Measurements from ENCODE around the gene NRGN. TPM values are rescaled to one million over a fixed set of nuclear protein-coding genes. Genes with fewer than 3 reads are reported as not detected.

Gene NRGN
- total RNA-seq, 4 donors from 2014 or later, result 0.66 to 2.4 (median 1.8) TPM

DNA sequence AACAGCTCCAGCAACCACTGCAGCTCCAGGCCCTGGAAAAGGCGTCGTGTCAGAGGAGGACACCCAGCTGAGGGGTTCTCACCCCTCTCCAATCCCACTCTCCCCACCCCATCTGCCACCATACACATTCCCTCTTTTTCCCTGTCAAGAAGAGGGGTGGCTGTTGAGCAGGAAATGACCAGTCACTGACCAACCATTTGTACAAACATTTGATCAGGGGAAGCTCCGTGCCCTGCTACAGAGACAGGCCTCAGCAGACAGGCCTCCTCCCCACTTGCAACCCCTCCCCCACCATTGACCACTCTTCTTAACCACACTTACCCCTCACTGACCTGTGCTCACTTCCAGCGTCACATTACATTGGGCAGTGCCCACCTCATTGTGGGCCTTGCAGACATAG is 14.6 kb downstream of the NRGN start:
- Histone ChIP-seq H3K27me3 (peaks cover 88% of the 10 kb centered on the region), H3K4me3 (no peak overlapping the region), H3K36me3 (peaks cover 0 to 3% of the 10 kb centered on the region in 2 donors), H3K9me3 (no peaks in the 10 kb centered on the region), H3K4me1 (peaks cover 0 to 38% (median 12%) of the 10 kb centered on the region in 3 donors), H3K27ac (no peak overlapping the region)
- ATAC-seq, result no peak
- TF ChIP-seq EP300 (IDR thresholded peaks at IDR 0.05), result no peak
- no peak for TF ChIP-seq POLR2AphosphoS5 (IDR thresholded peaks at IDR 0.05)
- TF ChIP-seq, protein P1, sequence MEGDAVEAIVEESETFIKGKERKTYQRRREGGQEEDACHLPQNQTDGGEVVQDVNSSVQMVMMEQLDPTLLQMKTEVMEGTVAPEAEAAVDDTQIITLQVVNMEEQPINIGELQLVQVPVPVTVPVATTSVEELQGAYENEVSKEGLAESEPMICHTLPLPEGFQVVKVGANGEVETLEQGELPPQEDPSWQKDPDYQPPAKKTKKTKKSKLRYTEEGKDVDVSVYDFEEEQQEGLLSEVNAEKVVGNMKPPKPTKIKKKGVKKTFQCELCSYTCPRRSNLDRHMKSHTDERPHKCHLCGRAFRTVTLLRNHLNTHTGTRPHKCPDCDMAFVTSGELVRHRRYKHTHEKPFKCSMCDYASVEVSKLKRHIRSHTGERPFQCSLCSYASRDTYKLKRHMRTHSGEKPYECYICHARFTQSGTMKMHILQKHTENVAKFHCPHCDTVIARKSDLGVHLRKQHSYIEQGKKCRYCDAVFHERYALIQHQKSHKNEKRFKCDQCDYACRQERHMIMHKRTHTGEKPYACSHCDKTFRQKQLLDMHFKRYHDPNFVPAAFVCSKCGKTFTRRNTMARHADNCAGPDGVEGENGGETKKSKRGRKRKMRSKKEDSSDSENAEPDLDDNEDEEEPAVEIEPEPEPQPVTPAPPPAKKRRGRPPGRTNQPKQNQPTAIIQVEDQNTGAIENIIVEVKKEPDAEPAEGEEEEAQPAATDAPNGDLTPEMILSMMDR (IDR thresholded peaks at IDR 0.05), result no peak
- no peak for TF ChIP-seq POLR2A (IDR thresholded peaks at IDR 0.05)
- WGBS, 2 donors (ENCODE audit: low coverage in 1 of 2), result 30% methylated on average over 2 of the region's 4 CpGs; no CpG with 5 or more reads in 1 of the 2 donors

DNA sequence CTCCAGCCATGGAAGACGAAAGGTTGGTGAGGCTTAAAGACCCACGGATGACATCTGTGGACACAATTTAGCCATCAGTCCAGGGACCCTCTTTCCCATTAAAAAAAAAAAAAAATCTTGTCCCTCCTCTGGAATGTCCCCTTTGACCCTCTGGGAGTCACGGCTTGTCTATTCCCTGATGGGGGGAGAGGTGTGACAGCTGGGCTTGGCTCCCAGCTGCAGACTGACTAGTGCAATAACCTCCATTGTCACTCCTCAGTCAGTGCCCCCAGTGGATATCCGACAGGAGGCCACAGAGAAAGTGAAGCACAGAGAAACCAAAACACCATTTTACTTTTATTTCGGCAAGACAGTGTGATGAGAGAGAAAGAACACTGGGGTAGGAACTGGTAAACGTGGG is 15.0 kb downstream of the NRGN start:
- 65 to 75% methylated on average over 2 to 4 of the region's 6 CpGs for WGBS, 2 donors (ENCODE audit: low coverage in 1 of 2)
- Histone ChIP-seq H3K4me1 (peaks cover 0 to 42% (median 12%) of the 10 kb centered on the region in 3 donors), H3K4me3 (no peak overlapping the region), H3K9me3 (no peaks in the 10 kb centered on the region), H3K27me3 (peaks cover 88% of the 10 kb centered on the region), H3K27ac (no peak overlapping the region), H3K36me3 (peaks cover 0 to 3% of the 10 kb centered on the region in 2 donors)
- TF ChIP-seq EP300 (IDR thresholded peaks at IDR 0.05) (no peak), POLR2AphosphoS5 (IDR thresholded peaks at IDR 0.05) (no peak), POLR2A (IDR thresholded peaks at IDR 0.05) (no peak)
- TF ChIP-seq, protein P1 (IDR thresholded peaks at IDR 0.05), result no peak
- ATAC-seq, result no peak

DNA sequence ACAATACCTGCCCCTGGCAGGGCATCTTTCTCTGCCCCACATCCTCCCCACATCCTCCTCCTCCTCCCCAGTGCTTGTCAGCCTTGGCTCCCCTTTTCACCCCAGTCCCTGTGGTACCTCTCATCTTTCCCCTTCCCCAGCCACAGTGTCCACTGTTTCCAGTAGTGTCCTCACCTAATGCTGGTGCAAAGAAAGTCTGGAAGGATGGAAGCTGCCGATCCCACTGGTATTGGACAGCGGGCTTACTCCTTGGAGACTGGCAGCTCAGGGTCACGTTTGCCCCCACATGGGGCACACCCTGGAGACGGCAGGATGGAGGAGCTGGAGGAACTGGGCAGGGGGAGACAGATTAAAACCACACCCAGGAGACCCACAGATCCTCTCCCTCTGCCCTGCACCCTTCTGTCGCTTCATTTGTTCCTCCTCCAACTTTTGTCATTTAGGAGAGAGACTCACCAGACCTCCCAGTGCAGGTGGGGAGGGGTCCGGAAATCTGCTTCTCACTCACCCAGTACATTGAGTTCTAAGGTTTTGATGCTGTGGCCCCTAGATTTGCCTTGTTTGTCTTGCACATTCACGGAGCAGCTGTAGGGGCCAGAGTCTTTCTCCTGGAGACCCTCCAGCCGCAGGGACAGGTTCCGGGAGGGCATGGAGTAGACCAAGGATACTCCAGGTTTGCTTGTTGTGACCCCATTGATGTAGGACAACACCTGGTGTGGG is 16.5 kb downstream of the NRGN start:
- H3K4me3 ChIP-seq, result no peak overlapping the region
- H3K4me1 ChIP-seq, result peaks cover 0 to 56% (median 17%) of the 10 kb centered on the region in 3 donors
- no peak overlapping the region for H3K27ac ChIP-seq
- no peak for TF ChIP-seq POLR2AphosphoS5 (IDR thresholded peaks at IDR 0.05)
- no peak for TF ChIP-seq POLR2A (IDR thresholded peaks at IDR 0.05)
- TF ChIP-seq EP300 (IDR thresholded peaks at IDR 0.05), result no peak
- TF ChIP-seq, protein P1 (IDR thresholded peaks at IDR 0.05), result no peak
- no peaks in the 10 kb centered on the region for H3K9me3 ChIP-seq
- peaks cover 88% of the 10 kb centered on the region for H3K27me3 ChIP-seq
- H3K36me3 ChIP-seq, result peaks cover 0 to 3% of the 10 kb centered on the region in 2 donors
- ATAC-seq, result no peak
- 10% methylated on average over 3 of the region's 9 CpGs; no CpG with 5 or more reads in 1 of the 2 donors for WGBS, 2 donors (ENCODE audit: low coverage in 1 of 2)

- H3K9me3 ChIP-seq, result no peaks in the 10 kb centered on the region
- peaks cover 0 to 55% (median 17%) of the 10 kb centered on the region in 3 donors for H3K4me1 ChIP-seq
- no peak overlapping the region for H3K27ac ChIP-seq
- peaks cover 88% of the 10 kb centered on the region for H3K27me3 ChIP-seq
- TF ChIP-seq, protein P1 (IDR thresholded peaks at IDR 0.05), result no peak
- TF ChIP-seq POLR2AphosphoS5 (IDR thresholded peaks at IDR 0.05) (no peak), POLR2A (IDR thresholded peaks at IDR 0.05) (no peak), EP300 (IDR thresholded peaks at IDR 0.05) (no peak)
- H3K4me3 ChIP-seq, result no peak overlapping the region
- WGBS, 2 donors (ENCODE audit: low coverage in 1 of 2), result 21 to 52% methylated on average over 4 to 5 of the region's 6 CpGs
- ATAC-seq, result no peak
- peaks cover 0 to 3% of the 10 kb centered on the region in 2 donors for H3K36me3 ChIP-seq
These were observed 17.0 kb downstream of the NRGN start for GRCh38 chr11:124756753-124757227.

DNA sequence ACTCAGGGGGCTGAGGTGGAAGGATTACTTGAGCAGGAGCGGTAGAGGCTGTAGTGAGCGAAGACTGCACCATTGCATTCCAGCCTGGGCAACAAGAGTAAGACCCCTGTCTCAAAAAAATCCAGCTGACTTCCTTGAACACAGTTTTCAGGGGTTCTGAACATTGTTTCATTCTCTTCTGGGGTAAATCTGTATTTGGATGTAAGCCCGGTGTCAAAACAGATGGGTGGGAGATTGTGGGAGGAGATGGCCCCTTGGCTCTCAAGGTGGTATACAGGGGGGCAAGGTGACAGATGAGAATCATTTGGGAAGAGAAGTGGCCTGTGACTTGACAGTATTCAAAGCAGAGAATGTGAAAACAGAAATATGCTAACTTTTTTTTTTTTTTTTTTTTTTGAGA is 17.6 kb downstream of the NRGN start:
- WGBS, 2 donors (ENCODE audit: low coverage in 1 of 2), result 23 to 45% methylated on average over 1 to 3 of the region's 3 CpGs
- Histone ChIP-seq H3K27me3 (peaks cover 88% of the 10 kb centered on the region), H3K4me3 (no peak overlapping the region), H3K27ac (no peak overlapping the region), H3K9me3 (no peaks in the 10 kb centered on the region), H3K36me3 (peaks cover 0 to 3% of the 10 kb centered on the region in 2 donors), H3K4me1 (peaks cover 0 to 55% (median 20%) of the 10 kb centered on the region in 3 donors)
- TF ChIP-seq POLR2A (IDR thresholded peaks at IDR 0.05), result no peak
- TF ChIP-seq EP300 (IDR thresholded peaks at IDR 0.05), result no peak
- no peak for ATAC-seq

All from gastroesophageal sphincter (tissue), 4 donors.